ENCODE results near the gene SH2D4B. TPM values are rescaled to one million over a fixed set of nuclear protein-coding genes. Genes with fewer than 3 reads are reported as not detected.
A peak's percentile ranks its signal among the peaks of the same experiment; 100 is the strongest.

Gene SH2D4B
- total RNA-seq, 1 donor from 2014 or later: not detected

DNA sequence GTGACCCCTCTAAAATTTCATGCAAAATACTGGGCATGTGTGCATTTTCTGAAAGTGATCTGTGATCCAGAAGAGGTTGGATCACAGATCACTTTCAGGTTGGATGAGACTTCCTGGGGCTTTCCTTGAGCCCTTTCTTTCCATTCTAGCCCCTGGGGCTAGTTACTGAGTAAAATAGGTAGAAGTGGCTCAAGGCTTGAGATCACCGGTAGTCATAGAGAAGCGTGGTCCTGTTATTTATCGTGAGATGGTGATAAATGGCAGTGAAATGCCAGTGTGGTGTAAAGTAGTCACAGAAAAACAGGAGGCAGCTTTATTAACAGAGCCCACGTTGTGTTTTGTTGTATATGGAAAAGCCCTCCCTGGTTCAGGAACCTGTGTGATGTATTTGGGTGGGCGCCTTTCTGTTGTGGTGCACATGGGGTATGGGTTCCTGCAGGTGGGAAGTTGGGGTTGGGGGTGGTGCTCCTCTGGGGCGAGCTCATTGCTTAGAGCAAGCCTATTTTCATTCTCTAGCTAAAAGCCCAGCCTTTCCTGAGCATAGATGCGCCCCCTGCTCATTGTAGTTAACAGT is 34.0 kb upstream of the SH2D4B start:
- DNase-seq (ENCODE audit: low read depth): no peak

DNA sequence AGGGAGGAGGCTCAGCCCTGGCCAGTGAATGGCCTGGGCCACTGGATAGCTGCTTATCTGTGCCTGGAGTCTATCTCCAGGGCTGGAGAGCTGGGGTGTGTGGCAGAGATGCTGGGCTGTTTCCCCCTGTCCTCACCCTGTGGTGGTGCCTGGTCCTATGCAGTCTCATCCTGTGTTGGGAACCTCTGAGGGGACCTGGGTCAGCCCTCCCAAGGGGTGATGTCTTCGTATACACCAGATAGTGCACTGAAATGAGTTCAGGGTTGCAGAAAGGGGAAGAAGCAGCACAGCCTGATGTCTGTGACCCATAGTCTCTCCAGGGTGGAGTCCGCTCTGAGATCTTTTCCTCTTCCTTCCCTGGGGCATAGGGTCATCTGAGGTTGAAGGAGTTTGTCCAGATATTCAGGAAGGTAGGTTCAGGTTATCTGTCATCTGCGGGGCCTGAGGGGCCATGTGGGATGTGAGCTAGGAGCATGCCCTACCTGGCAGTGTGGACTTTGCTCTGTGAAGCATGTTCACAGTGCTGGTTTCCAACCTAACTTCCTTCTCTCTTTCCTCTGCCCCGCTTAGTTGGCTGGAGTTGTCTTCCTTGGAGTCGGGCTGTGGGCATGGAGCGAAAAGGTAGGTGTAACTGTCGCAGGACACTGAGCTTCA is 33.4 kb upstream of the SH2D4B start:
- DNase-seq (ENCODE audit: low read depth): no peak

DNA sequence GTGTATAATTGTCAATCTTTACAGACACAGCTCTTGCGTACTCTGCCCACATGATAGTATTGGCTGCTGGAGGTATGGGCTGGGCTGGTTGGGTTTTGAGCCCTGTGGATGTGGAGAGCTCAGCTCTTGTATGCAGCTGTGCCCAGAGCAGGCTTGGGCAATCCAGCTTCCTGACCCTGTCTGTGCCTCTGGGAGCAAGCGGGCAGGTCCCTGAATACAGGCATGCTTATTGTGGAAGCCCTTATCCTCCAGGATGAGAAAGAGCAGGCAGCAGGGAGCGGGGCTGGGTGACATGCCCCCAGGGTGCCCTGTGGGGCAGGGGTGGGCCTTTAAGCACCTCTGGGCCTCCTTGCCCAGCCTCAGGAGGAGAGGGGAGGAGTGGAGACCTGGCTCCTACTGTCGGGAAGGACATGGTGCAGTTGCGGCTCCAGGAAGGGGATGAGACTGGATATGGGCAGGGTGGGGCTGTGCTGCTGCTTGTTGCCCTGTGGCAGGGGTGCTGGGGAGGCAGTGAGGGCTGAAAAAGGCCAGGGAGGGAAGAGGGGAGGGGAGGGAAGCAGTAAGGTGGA is 32.7 kb upstream of the SH2D4B start:
- DNase-seq (ENCODE audit: low read depth): no peak

DNA sequence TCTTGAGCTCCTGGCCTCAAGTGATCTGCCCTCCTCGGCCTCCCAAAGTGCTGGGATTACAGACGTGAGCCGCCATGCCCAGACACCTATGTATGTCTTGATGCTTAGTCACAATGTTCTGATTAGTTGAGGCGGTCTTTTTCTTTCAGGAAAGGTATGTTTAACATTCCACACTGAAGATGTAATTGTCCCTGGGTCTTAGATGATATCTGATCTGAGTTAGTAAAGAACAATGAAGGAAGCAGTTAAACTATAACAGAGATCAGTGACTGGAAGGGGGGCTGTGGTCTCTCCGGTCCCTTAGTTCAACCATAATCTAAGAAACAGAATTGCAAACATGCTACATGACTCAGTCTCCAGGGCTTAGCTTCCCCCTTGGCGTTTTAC is 31.5 kb upstream of the SH2D4B start:
- DNase-seq (ENCODE audit: low read depth): no peak

DNA sequence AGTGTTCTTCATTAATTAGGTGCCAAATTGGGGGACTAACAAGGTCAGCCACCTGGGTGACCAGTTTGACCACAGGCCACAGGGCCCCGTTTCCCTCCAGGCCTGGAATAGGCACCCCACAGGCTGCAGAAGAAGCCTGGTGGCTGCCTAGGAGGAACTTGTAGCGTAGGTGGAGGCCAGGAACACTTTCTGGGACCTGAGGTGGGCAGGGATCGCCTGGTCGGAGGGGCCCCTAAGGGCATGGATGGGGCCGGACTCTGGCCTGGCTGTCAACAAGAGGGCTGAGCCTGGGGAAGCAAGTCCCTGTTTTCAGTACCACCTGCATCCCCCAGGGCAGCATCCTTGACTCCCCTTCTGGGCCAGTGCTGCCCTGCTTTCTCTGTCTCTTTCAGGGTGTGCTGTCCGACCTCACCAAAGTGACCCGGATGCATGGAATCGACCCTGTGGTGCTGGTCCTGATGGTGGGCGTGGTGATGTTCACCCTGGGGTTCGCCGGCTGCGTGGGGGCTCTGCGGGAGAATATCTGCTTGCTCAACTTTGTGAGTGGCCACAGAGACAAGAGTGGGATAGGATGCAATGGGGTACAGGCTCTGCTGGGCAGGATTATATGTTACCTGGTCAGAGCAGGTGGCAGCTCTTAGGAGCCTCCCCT is 30.7 kb upstream of the SH2D4B start:
- DNase-seq (ENCODE audit: low read depth): no peak

DNA sequence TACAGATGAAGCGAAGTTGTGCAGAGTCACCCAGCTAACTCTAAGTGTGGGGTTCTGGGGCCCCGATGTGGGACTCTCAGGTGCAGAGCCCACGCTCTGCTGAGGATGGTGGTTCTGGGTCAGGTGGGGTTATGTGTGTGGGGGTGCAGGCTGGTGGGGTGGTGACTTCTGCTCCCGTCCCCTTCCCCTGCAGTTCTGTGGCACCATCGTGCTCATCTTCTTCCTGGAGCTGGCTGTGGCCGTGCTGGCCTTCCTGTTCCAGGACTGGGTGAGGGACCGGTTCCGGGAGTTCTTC is 28.6 kb upstream of the SH2D4B start:
- DNase-seq (ENCODE audit: low read depth): no peak

DNA sequence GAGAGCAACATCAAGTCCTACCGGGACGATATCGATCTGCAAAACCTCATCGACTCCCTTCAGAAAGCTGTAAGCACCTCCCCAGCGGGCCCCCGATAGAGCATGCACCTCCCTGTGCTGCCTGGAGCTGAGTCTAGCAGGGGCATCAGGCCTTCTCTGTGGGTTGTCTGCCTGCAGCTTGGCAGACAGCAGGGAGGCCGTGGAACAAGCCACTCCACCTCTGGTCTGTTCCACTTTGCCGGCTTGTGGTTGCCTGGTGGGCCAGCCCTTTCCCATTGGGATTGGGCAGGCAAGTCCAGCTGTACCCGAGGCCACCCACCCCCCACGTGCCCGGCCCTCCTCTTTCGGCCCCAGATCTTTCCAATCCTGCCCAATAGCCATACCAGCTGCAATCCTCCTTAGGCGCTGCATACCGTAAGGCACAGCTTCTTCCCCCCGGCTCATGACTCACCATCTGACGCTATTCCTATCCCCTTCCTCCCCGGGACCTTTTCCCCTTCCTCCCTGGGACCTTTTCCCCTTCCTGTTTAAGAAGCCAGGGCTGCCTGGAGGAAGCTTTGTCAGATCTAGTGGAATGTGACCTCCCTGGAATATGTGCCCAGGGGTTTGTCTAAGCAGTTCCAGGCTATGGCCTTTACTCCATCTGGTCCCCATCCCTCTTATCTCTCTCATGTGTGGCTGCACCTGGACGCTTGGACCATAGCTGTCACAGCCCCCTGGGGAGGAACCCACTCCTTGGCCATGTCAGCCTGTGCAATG is 28.1 kb upstream of the SH2D4B start:
- DNase-seq (ENCODE audit: low read depth): no peak

DNA sequence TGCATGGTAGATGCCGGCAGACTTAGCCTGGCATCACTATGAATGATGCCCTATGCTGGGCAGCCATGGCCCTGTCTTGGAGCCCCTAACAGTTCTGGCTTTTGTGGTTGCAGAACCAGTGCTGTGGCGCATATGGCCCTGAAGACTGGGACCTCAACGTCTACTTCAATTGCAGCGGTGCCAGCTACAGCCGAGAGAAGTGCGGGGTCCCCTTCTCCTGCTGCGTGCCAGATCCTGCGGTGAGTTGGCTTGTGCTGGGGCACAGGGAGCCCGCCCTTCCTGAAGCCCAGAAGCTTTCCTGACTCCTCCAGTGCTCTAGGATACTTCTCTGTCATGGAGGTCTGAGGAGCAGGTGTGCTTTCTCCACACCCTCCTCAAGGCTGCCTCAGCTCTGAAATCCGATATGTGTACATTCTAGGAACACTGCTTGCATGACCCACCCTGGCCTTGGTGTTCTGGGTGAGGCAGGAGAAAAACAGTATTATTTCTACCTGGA is 25.6 kb upstream of the SH2D4B start:
- DNase-seq (ENCODE audit: low read depth): no peak

DNA sequence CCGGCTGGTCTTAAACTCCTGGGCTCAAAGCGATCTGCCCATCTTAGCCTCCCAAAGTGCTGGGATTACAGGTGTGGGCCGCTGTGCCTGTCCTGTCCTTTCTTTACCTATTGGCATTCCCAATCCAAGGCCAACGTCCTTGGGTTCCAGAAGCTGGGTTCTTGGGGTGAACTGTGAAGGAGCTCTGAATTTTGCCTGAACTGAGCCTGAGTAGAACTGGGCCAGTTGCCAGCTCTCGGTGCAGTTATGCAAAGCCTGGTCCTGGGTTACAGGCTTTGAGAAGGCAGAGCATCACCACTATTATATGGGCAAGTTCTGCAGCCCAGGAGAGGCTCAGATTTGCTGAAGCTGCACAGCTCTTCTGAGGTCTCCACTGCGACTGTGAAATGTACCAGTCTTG is 24.6 kb upstream of the SH2D4B start:
- DNase-seq (ENCODE audit: low read depth): no peak

DNA sequence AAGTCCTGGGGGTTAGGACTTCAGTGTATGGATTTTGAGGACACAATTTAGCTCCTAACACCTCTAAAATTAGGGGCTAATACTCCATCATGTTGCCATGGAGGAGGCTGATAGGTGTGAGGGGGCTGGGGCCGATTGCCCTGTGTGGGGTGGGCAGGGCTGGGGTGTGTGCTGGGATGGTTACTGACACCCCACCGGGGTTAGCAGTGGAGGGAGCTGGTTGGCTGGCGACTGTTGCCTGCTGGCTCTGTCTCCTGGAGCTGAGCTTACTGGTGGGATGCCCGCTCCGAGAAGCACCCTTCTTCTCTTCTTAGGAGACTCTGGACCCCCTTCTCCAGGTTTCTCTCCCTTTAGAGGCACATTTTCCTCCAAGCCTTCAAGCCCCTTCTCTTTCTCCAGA is 22.2 kb upstream of the SH2D4B start:
- DNase-seq (ENCODE audit: low read depth): no peak

DNA sequence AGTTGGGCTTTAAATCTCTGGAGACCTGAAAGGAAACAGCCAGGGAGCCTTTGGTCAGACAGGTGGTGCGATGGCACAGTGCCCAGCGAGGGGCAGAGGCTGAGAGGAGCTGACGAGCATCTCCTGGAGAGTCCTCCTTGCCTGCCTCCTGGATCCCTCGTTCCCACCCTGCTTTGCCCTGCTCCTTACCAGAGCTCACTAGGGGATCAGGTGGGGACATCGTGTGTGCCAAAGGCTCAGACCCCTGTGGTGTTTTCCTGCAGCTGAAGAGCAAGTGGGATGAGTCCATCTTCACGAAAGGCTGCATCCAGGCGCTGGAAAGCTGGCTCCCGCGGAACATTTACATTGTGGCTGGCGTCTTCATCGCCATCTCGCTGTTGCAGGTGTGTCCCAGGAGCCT is 21.8 kb upstream of the SH2D4B start:
- no peak for DNase-seq (ENCODE audit: low read depth)

DNA sequence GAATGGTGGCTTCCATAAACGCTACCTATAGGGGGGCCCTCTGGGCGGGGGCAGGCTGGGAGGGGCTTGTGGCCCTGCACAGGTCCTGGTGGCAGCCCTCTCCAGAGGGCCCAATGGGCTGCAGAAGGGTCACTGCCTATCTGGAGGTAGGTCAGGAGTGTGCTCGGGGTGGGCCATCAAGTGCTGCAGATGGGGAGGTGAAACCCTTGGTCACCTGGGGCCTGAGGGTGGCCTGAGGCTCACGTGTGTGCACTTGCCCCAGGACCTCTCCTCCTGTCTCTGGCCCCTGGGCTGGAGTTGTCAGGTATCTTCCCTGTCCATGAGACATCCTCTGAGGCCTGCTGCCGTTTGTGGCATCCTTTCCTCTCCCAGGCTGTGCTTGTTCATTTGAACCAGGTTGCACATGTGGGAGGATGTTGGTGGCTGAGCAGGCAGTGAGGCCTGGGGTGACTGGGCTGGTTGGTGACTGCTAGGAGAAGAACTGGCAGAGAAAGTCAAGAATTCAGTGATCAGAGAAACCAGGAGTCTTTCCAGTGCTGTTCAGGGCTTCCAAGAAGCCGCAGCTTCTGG is 21.1 kb upstream of the SH2D4B start:
- no peak for DNase-seq (ENCODE audit: low read depth)

DNA sequence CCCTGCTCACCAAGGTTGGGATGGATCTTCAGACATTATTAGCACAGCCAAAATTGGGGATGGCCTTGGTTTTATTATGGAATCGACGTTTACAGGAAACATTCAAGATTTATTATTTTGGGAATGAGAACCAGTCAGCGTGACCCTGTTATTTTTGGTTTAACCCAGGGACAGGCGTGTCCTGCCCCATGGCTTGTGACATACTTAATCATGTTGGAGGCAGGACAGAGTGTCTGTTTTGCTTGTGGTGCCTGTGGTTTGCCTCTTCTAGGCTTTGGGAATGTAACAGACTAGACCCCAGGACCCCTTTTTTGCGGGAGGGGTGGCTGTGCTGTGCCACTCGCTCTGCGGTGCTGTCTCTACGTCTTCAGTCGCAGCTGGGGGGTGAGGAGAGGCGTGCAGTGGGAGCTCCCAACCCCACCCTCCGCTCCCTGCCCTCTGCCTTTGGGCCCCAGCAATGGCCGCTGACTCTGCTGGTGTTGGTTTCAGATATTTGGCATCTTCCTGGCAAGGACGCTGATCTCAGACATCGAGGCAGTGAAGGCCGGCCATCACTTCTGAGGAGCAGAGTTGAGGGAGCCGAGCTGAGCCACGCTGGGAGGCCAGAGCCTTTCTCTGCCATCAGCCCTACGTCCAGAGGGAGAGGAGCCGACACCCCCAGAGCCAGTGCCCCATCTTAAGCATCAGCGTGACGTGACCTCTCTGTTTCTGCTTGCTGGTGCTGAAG is 20.1 kb upstream of the SH2D4B start:
- DNase-seq (ENCODE audit: low read depth): peak; percentile 68

DNA sequence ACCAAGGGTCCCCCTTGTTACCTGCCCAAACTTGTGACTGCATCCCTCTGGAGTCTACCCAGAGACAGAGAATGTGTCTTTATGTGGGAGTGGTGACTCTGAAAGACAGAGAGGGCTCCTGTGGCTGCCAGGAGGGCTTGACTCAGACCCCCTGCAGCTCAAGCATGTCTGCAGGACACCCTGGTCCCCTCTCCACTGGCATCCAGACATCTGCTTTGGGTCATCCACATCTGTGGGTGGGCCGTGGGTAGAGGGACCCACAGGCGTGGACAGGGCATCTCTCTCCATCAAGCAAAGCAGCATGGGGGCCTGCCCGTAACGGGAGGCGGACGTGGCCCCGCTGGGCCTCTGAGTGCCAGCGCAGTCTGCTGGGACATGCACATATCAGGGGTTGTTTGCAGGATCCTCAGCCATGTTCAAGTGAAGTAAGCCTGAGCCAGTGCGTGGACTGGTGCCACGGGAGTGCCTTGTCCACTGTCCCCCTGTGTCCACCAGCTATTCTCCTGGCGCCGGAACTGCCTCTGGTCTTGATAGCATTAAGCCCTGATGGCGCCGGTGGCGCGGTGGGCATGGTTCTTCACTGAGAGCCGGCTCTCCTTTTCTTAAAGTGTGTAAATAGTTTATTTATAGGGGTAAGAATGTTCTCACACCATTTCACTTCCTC is 19.4 kb upstream of the SH2D4B start:
- no peak for DNase-seq (ENCODE audit: low read depth)

DNA sequence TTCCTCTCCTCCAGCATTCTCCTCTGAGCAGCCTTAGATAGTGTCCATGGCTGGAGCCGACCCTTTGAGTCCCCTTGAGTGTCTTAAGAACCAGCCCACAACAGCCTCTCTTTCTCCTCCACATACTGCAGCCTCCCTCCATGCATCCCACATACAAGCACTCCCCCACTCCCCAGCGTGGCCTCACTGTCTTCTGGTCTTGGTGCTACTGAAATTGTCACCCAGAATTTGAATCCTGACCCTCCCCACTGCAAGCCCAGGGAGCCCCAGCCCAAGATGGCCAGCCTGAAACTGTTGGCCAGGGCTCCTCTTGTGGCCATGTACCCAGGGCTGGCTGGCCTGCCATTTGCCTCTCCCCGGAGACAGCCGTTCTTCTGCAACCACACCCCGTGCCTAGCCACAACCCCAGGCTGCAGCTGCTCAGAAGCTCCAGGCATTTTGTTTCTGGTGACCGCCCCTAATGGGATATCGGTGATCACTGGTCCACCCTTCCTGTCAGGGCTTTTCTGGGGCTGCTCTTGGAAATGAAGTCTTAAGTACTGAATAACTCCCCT is 18.8 kb upstream of the SH2D4B start:
- peak; percentile 93 for DNase-seq (ENCODE audit: low read depth)

DNA sequence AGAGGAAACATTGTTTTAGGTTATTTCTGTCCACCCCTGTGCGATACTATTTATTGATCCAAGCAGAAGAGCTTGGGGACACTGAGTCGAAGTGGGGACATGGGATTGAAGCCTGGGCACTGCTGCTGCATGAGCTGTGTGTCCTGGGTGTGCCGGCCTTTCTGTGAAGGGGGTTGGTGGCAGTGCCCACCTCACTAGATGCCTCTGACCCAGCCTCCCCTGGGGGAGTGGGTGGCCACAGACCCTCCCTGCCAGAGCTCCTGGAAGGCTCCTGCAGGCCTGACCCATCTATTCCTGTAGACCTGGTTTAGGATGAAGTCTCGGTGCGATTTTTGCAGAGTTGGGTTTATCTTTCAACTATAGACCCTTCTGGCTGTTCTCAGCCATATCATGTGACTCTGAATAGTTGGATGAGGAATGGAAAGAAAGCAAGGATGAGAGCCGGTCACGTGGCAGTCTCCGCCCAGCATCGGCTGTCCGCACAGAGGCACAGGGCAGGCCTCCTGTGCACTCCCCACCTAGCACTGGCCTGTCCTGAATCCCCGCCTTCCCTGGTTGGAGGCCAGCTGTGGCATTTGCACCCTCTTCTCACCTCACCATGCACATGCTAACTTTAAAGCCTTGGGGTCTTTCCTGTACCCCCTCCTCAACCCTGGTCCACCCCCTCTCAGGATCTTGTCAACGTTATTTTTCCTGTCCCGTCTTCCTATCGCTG is 17.6 kb upstream of the SH2D4B start:
- no peak for DNase-seq (ENCODE audit: low read depth)

DNA sequence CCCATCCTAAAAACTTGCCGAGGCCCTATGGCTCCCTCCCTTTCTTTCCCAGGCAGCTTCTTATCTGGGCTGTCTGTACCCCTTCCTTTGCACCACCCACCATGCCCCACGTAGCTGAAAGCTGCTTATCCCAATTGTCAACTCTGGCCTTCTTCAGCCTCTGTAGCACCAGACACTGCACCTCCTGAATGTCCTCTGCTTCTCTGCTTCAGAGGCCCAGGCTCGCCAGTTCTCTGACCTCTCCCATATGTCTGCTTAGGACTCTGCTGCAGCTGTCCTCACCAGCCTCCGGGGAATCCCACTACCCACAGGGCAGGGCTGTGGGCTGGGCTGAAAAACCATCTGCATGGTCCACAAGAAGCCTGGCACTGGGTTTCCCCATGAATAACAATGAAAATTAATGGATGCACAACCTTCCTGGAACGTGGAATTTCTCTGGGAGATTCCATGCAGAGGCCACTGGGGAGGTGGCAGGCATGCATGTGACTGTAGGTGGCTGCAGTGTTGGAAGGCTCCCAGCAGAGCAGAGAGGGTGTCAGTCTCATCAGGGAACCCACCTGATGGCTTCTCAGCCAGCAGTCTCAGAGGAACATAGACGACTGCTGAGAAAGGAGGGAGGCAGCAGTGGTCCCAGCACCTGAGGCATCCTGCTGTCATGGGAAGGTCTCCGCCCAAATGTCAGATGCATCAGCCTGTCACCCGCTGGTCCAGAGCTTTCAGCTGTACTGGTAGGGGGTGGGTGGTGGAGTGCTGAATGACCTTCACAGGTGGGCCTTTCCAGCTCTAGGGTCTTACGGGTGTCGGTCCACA is 16.8 kb upstream of the SH2D4B start:
- peak; percentile 93 for DNase-seq (ENCODE audit: low read depth)

DNA sequence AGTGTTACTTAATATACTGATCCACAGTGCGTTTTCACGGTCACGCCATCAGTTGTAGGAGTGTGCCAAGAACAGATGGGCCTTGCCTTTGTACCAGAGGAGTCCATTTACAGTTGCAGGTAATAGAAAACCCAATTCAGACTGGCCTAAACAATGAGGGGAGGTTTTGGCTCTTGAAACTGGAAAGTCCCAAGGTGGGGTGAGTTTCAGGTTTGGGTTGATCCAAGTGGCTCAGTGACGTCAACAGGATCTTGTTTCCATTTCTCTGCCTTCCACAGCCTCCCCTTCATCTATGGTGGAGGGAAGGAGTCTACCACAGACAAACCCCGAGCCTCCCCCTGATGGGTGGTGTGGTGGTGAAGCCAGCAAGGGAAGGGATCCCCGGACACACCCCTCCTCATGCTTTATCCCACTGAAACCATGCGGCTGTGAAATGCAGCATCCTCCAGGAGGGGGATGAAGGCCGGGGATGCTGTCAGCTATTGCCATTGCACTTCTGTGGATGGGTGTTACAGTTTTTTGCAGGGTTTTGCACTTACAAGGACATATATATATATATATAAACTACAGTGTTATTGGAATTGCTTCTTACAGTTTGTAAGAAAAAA is 14.8 kb upstream of the SH2D4B start:
- no peak for DNase-seq (ENCODE audit: low read depth)

All from myocyte (in vitro differentiated cells).